Neutrophil (primary cell): Measurements from ENCODE around the gene LZTS2.

Experiments
- H3K27ac ChIP-seq: fragments of 200-600 bp; sonication (generic); 2 replicates; pipeline ENCODE4 v1.5.1; 2016; ENCODE audit warnings: mild to moderate bottlenecking, moderate library complexity
- H3K27me3 ChIP-seq: fragments of 200-600 bp; sonication (generic); 2 replicates; pipeline ENCODE4 v1.6.0; 2016; ENCODE audit warnings: mild to moderate bottlenecking
- H3K36me3 ChIP-seq: fragments of 200-600 bp; sonication (generic); 2 replicates; pipeline ENCODE4 v1.5.1; 2017
- H3K4me1 ChIP-seq, 2 experiments: fragments of 200-600 bp in 1 of 2; sonication (generic) in 1 of 2; 1 replicate in 1 of 2; 2 replicates in 1 of 2; pipeline versions ENCODE4 v1.5.1 to v1.6.1; 2013 to 2016; ENCODE audit warnings: low read depth in 1 of 2, low read length in 1 of 2, mild to moderate bottlenecking in 1 of 2, moderate library complexity in 1 of 2; ENCODE audit not compliant: control insufficient read depth in 1 of 2, insufficient read depth in 1 of 2
- H3K4me3 ChIP-seq, 2 experiments: fragments of 200-600 bp in 1 of 2; sonication (generic) in 1 of 2; 1 replicate in 1 of 2; 2 replicates in 1 of 2; pipeline ENCODE4 v1.5.1; 2013 to 2016; ENCODE audit warnings: low read depth in 1 of 2, low read length in 1 of 2, mild to moderate bottlenecking in 1 of 2, moderate library complexity in 1 of 2
- H3K9me3 ChIP-seq: fragments of 200-600 bp; sonication (generic); 2 replicates; pipeline ENCODE4 v1.5.1; 2016
- TF ChIP-seq, protein P1 (sequence below): fragments of 200-600 bp; sonication (generic); IDR thresholded peaks from 2 replicates; pipeline ENCODE4 v1.5.1; 2016; ENCODE audit warnings: antibody characterized with exemption

LZTS2 gene

GRCh38 chr10:100980311-100980710 is 19.3 kb upstream of the LZTS2 start:
- TF ChIP-seq, protein P1, sequence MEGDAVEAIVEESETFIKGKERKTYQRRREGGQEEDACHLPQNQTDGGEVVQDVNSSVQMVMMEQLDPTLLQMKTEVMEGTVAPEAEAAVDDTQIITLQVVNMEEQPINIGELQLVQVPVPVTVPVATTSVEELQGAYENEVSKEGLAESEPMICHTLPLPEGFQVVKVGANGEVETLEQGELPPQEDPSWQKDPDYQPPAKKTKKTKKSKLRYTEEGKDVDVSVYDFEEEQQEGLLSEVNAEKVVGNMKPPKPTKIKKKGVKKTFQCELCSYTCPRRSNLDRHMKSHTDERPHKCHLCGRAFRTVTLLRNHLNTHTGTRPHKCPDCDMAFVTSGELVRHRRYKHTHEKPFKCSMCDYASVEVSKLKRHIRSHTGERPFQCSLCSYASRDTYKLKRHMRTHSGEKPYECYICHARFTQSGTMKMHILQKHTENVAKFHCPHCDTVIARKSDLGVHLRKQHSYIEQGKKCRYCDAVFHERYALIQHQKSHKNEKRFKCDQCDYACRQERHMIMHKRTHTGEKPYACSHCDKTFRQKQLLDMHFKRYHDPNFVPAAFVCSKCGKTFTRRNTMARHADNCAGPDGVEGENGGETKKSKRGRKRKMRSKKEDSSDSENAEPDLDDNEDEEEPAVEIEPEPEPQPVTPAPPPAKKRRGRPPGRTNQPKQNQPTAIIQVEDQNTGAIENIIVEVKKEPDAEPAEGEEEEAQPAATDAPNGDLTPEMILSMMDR, result no peak
- no peak overlapping the region for H3K4me3 ChIP-seq
- peaks cover 32% of the 10 kb centered on the region for H3K36me3 ChIP-seq
- no peak overlapping the region for H3K27ac ChIP-seq
- H3K27me3 ChIP-seq, result no peaks in the 10 kb centered on the region
- no peaks in the 10 kb centered on the region for H3K4me1 ChIP-seq
- no peaks in the 10 kb centered on the region for H3K9me3 ChIP-seq

DNA sequence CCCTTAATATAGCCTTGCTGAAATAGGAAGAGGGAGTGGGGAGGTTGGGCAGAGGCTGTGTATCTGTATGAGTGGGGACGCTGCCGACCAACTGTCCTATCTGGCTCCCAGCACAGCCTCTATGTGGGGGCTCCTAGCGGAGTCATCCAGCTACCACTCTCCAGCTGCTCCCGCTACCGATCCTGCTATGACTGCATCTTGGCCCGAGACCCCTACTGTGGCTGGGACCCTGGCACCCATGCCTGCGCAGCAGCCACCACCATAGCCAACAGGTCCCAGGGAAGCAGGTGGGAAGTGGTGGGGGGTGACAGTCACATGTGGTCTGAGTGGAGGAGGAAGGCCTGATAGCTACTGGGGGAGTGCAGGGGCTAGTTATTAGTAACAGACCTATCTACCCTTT is 18.9 kb upstream of the LZTS2 start:
- TF ChIP-seq, protein P1, result no peak
- no peaks in the 10 kb centered on the region for H3K27me3 ChIP-seq
- peaks cover 32% of the 10 kb centered on the region for H3K36me3 ChIP-seq
- no peaks in the 10 kb centered on the region for H3K4me1 ChIP-seq
- H3K4me3 ChIP-seq, result no peak overlapping the region
- no peaks in the 10 kb centered on the region for H3K9me3 ChIP-seq
- no peak overlapping the region for H3K27ac ChIP-seq

DNA sequence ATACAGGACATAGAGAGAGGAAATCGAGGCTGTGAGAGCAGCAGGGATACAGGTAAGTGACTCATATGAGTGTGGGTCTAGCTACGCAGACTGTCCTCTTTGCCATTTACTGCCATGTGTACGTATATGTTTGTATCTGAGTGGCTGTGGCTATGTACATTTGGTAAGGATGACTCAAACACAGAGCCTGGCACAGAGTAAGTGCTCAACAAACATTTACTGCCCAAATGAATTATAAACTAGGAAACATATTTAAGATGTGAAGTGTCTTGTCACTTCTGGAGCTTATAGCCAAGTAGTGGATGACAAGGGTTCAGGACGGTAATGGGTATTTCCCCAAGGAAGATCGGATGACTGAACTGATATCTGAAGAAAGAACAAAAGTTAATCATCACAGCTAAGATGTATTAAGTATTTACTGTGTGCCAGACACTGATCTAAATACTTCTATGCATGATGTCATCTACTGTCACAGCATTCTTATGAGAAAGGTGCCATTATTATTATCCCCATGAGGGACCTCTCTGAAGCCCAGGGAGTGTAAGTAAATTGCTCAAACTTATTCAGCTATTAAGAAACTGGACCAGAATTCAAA is 18.3 kb upstream of the LZTS2 start:
- H3K4me3 ChIP-seq, result no peak overlapping the region
- no peaks in the 10 kb centered on the region for H3K9me3 ChIP-seq
- H3K4me1 ChIP-seq, result peaks cover 0 to 1% of the 10 kb centered on the region in 2 experiments
- peaks cover 32% of the 10 kb centered on the region for H3K36me3 ChIP-seq
- H3K27ac ChIP-seq, result no peak overlapping the region
- TF ChIP-seq, protein P1, result no peak
- H3K27me3 ChIP-seq, result no peaks in the 10 kb centered on the region

- Histone ChIP-seq H3K27me3 (no peaks in the 10 kb centered on the region), H3K9me3 (no peaks in the 10 kb centered on the region), H3K4me1 (peaks cover 15 to 17% of the 10 kb centered on the region in 2 experiments), H3K27ac (no peak overlapping the region), H3K4me3 (no peak overlapping the region), H3K36me3 (peaks cover 32% of the 10 kb centered on the region)
- TF ChIP-seq, protein P1, result no peak
Observed at GRCh38 chr10:100982916-100983830, 16.4 kb upstream of the LZTS2 start.

DNA sequence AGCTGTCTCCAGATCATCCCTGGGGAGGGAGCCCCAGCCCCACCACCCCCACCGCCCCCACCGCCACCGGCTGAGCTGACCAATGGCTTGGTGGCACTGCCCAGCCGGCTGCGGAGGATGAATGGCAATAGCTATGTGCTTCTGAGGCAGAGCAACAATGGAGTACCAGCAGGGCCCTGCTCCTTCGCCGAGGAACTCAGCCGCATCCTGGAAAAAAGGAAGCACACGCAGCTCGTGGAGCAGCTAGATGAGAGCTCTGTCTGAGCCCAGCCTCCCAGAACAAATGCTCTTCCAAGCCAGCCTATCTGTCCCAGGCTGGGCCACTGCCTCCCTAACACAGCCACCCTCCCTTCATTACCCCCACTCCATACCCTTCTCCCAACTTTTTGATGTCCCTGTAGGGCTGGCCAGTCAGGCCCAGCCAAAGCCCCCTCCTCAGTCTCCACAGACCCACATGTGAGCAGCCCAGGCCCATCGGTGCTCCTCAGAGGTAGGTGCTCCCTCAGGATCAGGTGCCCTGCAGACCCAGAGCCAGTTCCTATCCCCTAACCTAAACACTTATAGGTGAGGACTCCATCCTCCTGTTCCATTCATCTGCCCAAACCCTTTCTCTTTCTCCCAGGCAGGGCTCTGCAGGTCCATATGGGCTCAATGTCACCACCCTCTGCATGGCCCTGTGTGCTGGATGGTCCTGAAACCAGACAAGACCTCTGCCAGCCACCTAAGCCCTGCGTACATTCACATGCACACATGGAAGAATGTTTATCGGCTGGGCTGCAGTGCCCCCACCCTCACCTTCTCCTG is 15.5 kb upstream of the LZTS2 start:
- peaks cover 15 to 17% of the 10 kb centered on the region in 2 experiments for H3K4me1 ChIP-seq
- TF ChIP-seq, protein P1, result no peak
- no peaks in the 10 kb centered on the region for H3K9me3 ChIP-seq
- no peak overlapping the region for H3K27ac ChIP-seq
- peaks cover 24% of the 10 kb centered on the region for H3K36me3 ChIP-seq
- H3K27me3 ChIP-seq, result no peaks in the 10 kb centered on the region
- no peak overlapping the region for H3K4me3 ChIP-seq
